ENCODE measurements around the gene LGALSL.

DNA sequence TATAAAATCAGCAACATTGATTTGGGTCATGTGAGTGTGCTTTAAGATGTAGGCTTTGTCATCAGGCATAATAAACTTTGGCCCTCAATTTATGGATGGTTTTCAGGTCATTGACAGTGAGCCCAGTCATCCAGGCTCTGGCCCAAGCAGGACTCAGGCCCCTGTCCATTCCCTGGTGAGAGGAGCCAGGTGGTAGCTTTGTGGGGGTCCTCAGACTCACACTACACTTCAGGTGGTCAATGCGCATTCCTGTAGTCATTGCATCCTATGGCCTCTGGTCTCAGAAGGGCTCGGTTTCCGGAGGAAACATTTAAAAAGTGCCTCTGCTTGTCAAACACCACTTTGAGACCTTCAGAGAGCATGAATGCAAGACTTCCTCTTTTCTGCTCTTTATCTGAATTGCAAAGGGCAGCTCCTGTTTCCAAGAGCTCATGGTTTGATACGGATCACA is 20.2 kb downstream of the LGALSL start:
- TF ChIP-seq CTCF (conservative IDR thresholded peaks at IDR 0.05), result no peak
- no peak for TF ChIP-seq EZH2 (IDR thresholded peaks at IDR 0.05; ENCODE audit: low read depth)
